Keratinocyte (primary cell): ENCODE measurements around the gene OR8D4. TPM values are rescaled to one million over a fixed set of nuclear protein-coding genes. Genes with fewer than 3 reads are reported as not detected.
"Not testable (repeated sequence)": the region's sequence is repeated elsewhere in the genome, so short reads cannot be mapped to it uniquely, and the experiment has no call there.

ENCODE experiments used
- DNase-seq: peaks from one replicate; pipeline ENCODE4 v3.0.0-alpha.2; 2011; ENCODE audit warnings: low read depth, missing footprints, low spot score
- FAIRE-seq: peaks from 2 replicates; lab custom pipeline; 2011; peaks lifted over from hg19 to GRCh38; lab: Jason Lieb, UNC
- H2AFZ ChIP-seq: 2 replicates; pipeline ENCODE4 v1.6.0; 2012; ENCODE audit warnings: low read length, control low read depth, inconsistent platforms; ENCODE audit not compliant: control insufficient read depth
- H3K27ac ChIP-seq: 2 replicates; pipeline ENCODE4 v1.5.1; 2011; ENCODE audit warnings: low read length; ENCODE audit not compliant: control insufficient read depth, insufficient read depth
- H3K27me3 ChIP-seq: 3 replicates; pipeline ENCODE4 v1.6.0; 2011; ENCODE audit warnings: low read length; ENCODE audit not compliant: control insufficient read depth, insufficient read depth; ENCODE audit errors: extremely low read depth
- H3K36me3 ChIP-seq, 2 experiments: 2 replicates in 1 of 2; 3 replicates in 1 of 2; pipeline ENCODE4 v1.5.1; 2011; ENCODE audit warnings: low read length in 2 of 2, mild to moderate bottlenecking in 1 of 2; ENCODE audit not compliant: control insufficient read depth in 2 of 2, insufficient read depth in 2 of 2; ENCODE audit errors: extremely low read depth in 1 of 2
- H3K4me1 ChIP-seq: 3 replicates; pipeline ENCODE4 v1.5.1; 2011; ENCODE audit warnings: low read length; ENCODE audit not compliant: control insufficient read depth, insufficient read depth; ENCODE audit errors: extremely low read depth
- H3K4me2 ChIP-seq: 3 replicates; pipeline ENCODE4 v1.6.0; 2011; ENCODE audit warnings: low read depth, low read length; ENCODE audit not compliant: control insufficient read depth, insufficient read depth; ENCODE audit errors: extremely low read depth
- H3K4me3 ChIP-seq, 3 experiments: fragments of 200-600 bp in 1 of 3; sonication (generic) in 1 of 3; 2 replicates in 2 of 3; 3 replicates in 1 of 3; pipeline ENCODE4 v1.5.1; 2011 to 2016; ENCODE audit warnings: low read length in 3 of 3, mild to moderate bottlenecking in 3 of 3, control low read depth in 2 of 3, inconsistent platforms in 1 of 3, low read depth in 1 of 3, mixed read lengths in 1 of 3, mixed run types in 1 of 3, moderate library complexity in 1 of 3; ENCODE audit not compliant: control insufficient read depth in 2 of 3, insufficient read depth in 2 of 3; ENCODE audit errors: extremely low read depth in 1 of 3
- H3K79me2 ChIP-seq: 2 replicates; pipeline ENCODE4 v1.6.0; 2012; ENCODE audit warnings: low read length; ENCODE audit not compliant: control insufficient read depth, insufficient read depth
- H3K9ac ChIP-seq: 3 replicates; pipeline ENCODE4 v1.6.0; 2011; ENCODE audit warnings: low read length; ENCODE audit not compliant: control insufficient read depth, insufficient read depth; ENCODE audit errors: extremely low read depth
- H3K9me1 ChIP-seq: 3 replicates; pipeline ENCODE4 v1.6.0; 2011; ENCODE audit warnings: low read length; ENCODE audit not compliant: control insufficient read depth, insufficient read depth; ENCODE audit errors: extremely low read depth
- H3K9me3 ChIP-seq: 2 replicates; pipeline ENCODE4 v1.5.1; 2012; ENCODE audit warnings: low read depth, low read length; ENCODE audit not compliant: control insufficient read depth
- H4K20me1 ChIP-seq: 3 replicates; pipeline ENCODE4 v1.6.0; 2011; ENCODE audit warnings: low read length; ENCODE audit not compliant: control insufficient read depth, insufficient read depth; ENCODE audit errors: extremely low read depth
- EZH2 ChIP-seq: IDR thresholded peaks from one replicate; pipeline ENCODE4 v1.6.1; 2012; ENCODE audit warnings: inconsistent platforms, mild to moderate bottlenecking, low read length, moderate library complexity
- dilution Hi-C: fragments of 300-500 bp; cut with MboI; formaldehyde crosslinking; loops from one replicate; pipeline ENCODE4 v1.7.0; 2020; ENCODE audit warnings: low sequenced_read_pairs; ENCODE audit not compliant: extremely low pct_ligation_motif_present
- polyA plus RNA-seq, 5 experiments: library from polyadenylated mRNA; depleted of rRNA in 3 of 5; stranded (reverse) in 3 of 5; stranded (forward) in 1 of 5; unstranded in 1 of 5; fragments of >200 nt; gene quantifications; 1 replicate in 1 of 5; 2 replicates in 3 of 5; 3 replicates in 1 of 5; pipeline versions ENCODE4 v1.2.1 to v1.2.3, GENCODE V29; 2011 to 2012; ENCODE audit warnings: missing spikeins in 2 of 5, low read depth in 1 of 5, low replicate concordance in 1 of 5
- TF ChIP-seq, protein P1 (sequence below), 3 experiments: IDR thresholded peaks in 1 of 3; conservative IDR thresholded peaks in 1 of 3; optimal IDR thresholded peaks in 1 of 3; 2 replicates in 2 of 3; 3 replicates in 1 of 3; pipeline versions ENCODE3 to v1.5.1; 2011; ENCODE audit warnings: low read length in 3 of 3, mild to moderate bottlenecking in 3 of 3, moderate library complexity in 2 of 3, control low read depth in 1 of 3, inconsistent platforms in 1 of 3; ENCODE audit not compliant: insufficient read depth in 2 of 3; ENCODE audit errors: extremely low read depth in 1 of 3

OR8D4 gene
- polyA plus RNA-seq, 1 donor (not counting 4 experiments of a cell fraction or from before 2014, with no cell fraction given), result not detected

DNA sequence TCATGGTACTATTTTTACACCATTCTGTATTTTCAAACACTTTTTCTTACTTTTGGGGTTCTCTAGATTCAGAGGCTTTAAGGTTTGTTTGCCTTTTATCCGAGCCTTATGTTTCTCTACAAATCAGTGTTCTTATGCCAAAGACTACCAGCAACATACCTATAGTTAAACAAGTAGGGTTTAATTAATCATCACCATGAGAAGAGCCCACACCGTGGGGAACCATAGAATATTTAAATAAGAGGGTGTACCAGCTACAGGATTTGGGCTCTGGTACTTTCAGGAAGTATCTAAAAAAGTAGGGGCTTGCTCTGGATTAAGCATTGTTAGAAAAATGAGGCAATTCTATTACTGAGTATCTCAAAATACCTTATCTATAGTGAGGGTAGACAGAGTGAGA, 42.2 kb upstream of the OR8D4 start:
- dilution Hi-C loops, result no loop called here

DNA sequence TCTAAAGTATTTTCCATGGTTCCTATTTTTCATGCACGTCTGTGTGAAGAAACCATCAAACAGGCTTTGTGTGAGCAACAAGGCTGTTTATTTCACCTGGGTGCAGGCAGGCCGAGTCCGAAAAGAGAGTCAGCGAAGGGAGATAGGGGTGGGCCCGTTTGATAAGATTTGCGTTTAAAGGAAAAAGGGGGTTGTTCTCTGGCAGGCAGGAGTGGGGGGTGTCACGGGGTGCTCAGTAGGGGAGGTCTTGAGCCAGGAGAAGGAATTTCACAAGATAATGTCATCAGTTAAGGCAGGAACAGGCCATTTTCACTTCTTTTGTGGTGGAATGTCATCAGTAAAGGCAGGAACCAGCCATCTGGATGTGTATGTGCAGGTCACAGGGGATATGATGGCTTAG, 36.7 kb upstream of the OR8D4 start:
- H3K27me3 ChIP-seq, H4K20me1 ChIP-seq, FAIRE-seq, H3K27ac ChIP-seq, H3K4me1 ChIP-seq, dilution Hi-C loops, DNase-seq, H3K4me2 ChIP-seq, H3K79me2 ChIP-seq, H3K9ac ChIP-seq, H3K36me3 ChIP-seq, H2AFZ ChIP-seq, H3K9me1 ChIP-seq, H3K4me3 ChIP-seq, H3K9me3 ChIP-seq: not testable (repeated sequence)

More for the DNA sequence above, 42.2 kb upstream of the OR8D4 start:
- no peak overlapping the region for H3K4me2 ChIP-seq
- H3K27me3 ChIP-seq, result no peaks in the 10 kb centered on the region
- H4K20me1 ChIP-seq, result no peaks in the 10 kb centered on the region
- H3K36me3 ChIP-seq, result no peaks in the 10 kb centered on the region
- H3K9me1 ChIP-seq, result no peaks in the 10 kb centered on the region
- no peak for TF ChIP-seq EZH2
- TF ChIP-seq, protein P1, sequence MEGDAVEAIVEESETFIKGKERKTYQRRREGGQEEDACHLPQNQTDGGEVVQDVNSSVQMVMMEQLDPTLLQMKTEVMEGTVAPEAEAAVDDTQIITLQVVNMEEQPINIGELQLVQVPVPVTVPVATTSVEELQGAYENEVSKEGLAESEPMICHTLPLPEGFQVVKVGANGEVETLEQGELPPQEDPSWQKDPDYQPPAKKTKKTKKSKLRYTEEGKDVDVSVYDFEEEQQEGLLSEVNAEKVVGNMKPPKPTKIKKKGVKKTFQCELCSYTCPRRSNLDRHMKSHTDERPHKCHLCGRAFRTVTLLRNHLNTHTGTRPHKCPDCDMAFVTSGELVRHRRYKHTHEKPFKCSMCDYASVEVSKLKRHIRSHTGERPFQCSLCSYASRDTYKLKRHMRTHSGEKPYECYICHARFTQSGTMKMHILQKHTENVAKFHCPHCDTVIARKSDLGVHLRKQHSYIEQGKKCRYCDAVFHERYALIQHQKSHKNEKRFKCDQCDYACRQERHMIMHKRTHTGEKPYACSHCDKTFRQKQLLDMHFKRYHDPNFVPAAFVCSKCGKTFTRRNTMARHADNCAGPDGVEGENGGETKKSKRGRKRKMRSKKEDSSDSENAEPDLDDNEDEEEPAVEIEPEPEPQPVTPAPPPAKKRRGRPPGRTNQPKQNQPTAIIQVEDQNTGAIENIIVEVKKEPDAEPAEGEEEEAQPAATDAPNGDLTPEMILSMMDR (optimal IDR thresholded peaks at IDR 0.05 in 1 of 3, IDR thresholded peaks at IDR 0.05 in 1 of 3, conservative IDR thresholded peaks at IDR 0.05 in 1 of 3; ENCODE audit: extremely low read depth in 1 of 3, insufficient read depth in 2 of 3, low read length in 3 of 3), result no peak
- no peak overlapping the region for H2AFZ ChIP-seq
- no peaks in the 10 kb centered on the region for H3K4me1 ChIP-seq
- no peaks in the 10 kb centered on the region for H3K79me2 ChIP-seq
- no peaks in the 10 kb centered on the region for H3K9me3 ChIP-seq
- H3K9ac ChIP-seq, result no peak overlapping the region
- no peak overlapping the region for H3K27ac ChIP-seq
- no peak for FAIRE-seq
- no peak overlapping the region for H3K4me3 ChIP-seq
- DNase-seq, result no peak

DNA sequence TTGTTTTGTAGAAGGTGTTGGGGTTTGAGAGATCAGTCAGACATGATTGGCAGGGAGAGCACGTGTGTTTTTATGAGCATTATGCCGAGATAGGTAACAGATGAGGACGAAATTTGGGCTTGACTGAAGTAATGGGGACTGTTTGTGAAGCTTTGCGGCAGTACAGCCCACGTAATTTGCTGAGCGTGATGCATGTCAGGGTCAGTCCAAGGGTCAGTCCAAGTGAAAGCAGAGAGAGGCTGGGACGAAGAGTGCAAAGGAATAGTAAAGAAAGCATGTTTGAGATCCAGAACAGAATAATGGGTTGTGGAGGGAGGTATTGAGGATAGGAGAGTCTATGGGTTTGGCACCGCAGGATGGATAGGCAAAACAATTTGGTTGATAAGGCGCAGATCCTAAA, 34.2 kb upstream of the OR8D4 start:
- H3K4me3 ChIP-seq, H3K4me1 ChIP-seq, H3K9ac ChIP-seq, H3K36me3 ChIP-seq, H3K27ac ChIP-seq, dilution Hi-C loops, FAIRE-seq, H3K9me1 ChIP-seq, H4K20me1 ChIP-seq, H3K4me2 ChIP-seq, H2AFZ ChIP-seq, H3K9me3 ChIP-seq, DNase-seq, H3K27me3 ChIP-seq, H3K79me2 ChIP-seq: not testable (repeated sequence)
